ENCODE data around the gene DGKE.

DNA sequence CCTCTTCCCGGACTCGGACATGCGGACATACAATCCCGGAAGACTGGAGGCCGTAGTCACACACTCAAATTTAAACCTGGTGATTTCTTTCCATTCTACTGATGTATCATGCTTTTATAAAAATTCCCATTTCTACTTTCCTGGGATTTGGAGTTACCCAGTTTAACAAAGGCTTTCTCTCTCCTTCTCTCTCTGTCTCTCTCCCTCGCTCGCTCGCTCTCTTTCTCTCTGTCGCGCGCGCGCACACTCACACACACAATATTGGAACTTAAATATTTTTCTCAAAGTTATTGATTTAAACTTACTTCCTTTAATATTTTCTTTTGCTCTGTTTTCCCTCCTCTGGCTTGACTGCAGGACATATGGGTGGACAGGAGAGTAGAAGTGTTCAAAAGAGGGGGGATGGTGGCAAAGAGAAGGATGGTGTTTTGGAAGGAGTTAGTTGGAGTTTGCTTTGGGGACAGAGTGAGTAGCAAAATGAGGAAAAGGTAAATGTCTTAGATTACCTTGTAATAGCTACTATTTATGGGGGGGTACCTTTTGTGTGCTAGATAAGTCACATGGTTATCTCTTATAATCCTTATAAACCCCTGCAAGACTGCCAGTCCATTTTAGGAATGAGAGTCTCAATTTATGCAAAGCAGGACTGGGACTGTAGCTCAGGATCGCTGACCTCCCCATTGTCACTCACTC is 80.8 kb downstream of the DGKE start:
- TF ChIP-seq, protein P1, sequence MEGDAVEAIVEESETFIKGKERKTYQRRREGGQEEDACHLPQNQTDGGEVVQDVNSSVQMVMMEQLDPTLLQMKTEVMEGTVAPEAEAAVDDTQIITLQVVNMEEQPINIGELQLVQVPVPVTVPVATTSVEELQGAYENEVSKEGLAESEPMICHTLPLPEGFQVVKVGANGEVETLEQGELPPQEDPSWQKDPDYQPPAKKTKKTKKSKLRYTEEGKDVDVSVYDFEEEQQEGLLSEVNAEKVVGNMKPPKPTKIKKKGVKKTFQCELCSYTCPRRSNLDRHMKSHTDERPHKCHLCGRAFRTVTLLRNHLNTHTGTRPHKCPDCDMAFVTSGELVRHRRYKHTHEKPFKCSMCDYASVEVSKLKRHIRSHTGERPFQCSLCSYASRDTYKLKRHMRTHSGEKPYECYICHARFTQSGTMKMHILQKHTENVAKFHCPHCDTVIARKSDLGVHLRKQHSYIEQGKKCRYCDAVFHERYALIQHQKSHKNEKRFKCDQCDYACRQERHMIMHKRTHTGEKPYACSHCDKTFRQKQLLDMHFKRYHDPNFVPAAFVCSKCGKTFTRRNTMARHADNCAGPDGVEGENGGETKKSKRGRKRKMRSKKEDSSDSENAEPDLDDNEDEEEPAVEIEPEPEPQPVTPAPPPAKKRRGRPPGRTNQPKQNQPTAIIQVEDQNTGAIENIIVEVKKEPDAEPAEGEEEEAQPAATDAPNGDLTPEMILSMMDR (IDR thresholded peaks at IDR 0.05): no peak
- no peak for TF ChIP-seq ZFX (IDR thresholded peaks at IDR 0.05; ENCODE audit: borderline replicate concordance)

Data from 22Rv1 (cell line).